ENCODE results near the gene CRAT. TPM values are rescaled to one million over a fixed set of nuclear protein-coding genes. Genes with fewer than 3 reads are reported as not detected.

Gene CRAT
- total RNA-seq, 1 experiment from 2014 or later = not detected

- H3K4me2 ChIP-seq (ENCODE audit: low read depth, low read length, poor library complexity, severe bottlenecking) = peak overlapping the region; percentile 97
- peaks cover 21% of the 10 kb centered on the region for H3K4me1 ChIP-seq (ENCODE audit: low read length)
- no peaks in the 10 kb centered on the region for H3K9me2 ChIP-seq (replicated peaks; ENCODE audit: insufficient read depth, low read length)
- no peak for DNase-seq
- no peaks in the 10 kb centered on the region for H3K9me3 ChIP-seq (ENCODE audit: low read length)
- peak overlapping the region; percentile 87 for H2AFZ ChIP-seq (ENCODE audit: low read length)
- H4K20me1 ChIP-seq (ENCODE audit: insufficient read depth, low read depth, low read length) = 0 out of 2 replicates have a peak, but pooled peaks cover 9% of the 10 kb centered on the region
- H3K9ac ChIP-seq (ENCODE audit: low read length) = peak overlapping the region; percentile 75
- no peaks in the 10 kb centered on the region for H3K36me3 ChIP-seq (ENCODE audit: insufficient read depth, low read length)
- H3K27ac ChIP-seq (ENCODE audit: low read length) = no peak overlapping the region
- peak overlapping the region; percentile 83 for H3K4me3 ChIP-seq (ENCODE audit: low read length)
- peaks cover 31% of the 10 kb centered on the region for H3K79me2 ChIP-seq (ENCODE audit: low read length)
- H3K27me3 ChIP-seq (ENCODE audit: low read length) = no peaks in the 10 kb centered on the region
These were observed 30.3 kb downstream of the CRAT start for GRCh38 chr9:129080298-129080600.

- peaks cover 21% of the 10 kb centered on the region for H3K4me1 ChIP-seq (ENCODE audit: low read length)
- peak overlapping the region; percentile 97 for H3K4me2 ChIP-seq (ENCODE audit: low read depth, low read length, poor library complexity, severe bottlenecking)
- no peaks in the 10 kb centered on the region for H3K36me3 ChIP-seq (ENCODE audit: insufficient read depth, low read length)
- H3K9me3 ChIP-seq (ENCODE audit: low read length) = no peaks in the 10 kb centered on the region
- H3K4me3 ChIP-seq (ENCODE audit: low read length) = peak overlapping the region; percentile 83
- H2AFZ ChIP-seq (ENCODE audit: low read length) = 0 out of 2 replicates have a peak overlapping the region, but pooled peaks have one; percentile 87
- no peak overlapping the region for H3K27ac ChIP-seq (ENCODE audit: low read length)
- H4K20me1 ChIP-seq (ENCODE audit: insufficient read depth, low read depth, low read length) = 0 out of 2 replicates have a peak, but pooled peaks cover 9% of the 10 kb centered on the region
- no peaks in the 10 kb centered on the region for H3K27me3 ChIP-seq (ENCODE audit: low read length)
- peak overlapping the region; percentile 75 for H3K9ac ChIP-seq (ENCODE audit: low read length)
- DNase-seq = no peak
- peaks cover 31% of the 10 kb centered on the region for H3K79me2 ChIP-seq (ENCODE audit: low read length)
- no peaks in the 10 kb centered on the region for H3K9me2 ChIP-seq (replicated peaks; ENCODE audit: insufficient read depth, low read length)
These were observed 30.8 kb downstream of the CRAT start for GRCh38 chr9:129079829-129080228.

- Histone ChIP-seq H3K9me2 (replicated peaks; ENCODE audit: insufficient read depth, low read length) (no peaks in the 10 kb centered on the region), H2AFZ (ENCODE audit: low read length) (no peak overlapping the region), H3K4me2 (ENCODE audit: low read depth, low read length, poor library complexity, severe bottlenecking) (peak overlapping the region; percentile 17), H4K20me1 (ENCODE audit: insufficient read depth, low read depth, low read length) (0 out of 2 replicates have a peak, but pooled peaks cover 9% of the 10 kb centered on the region), H3K9me3 (ENCODE audit: low read length) (no peaks in the 10 kb centered on the region), H3K36me3 (ENCODE audit: insufficient read depth, low read length) (no peaks in the 10 kb centered on the region), H3K9ac (ENCODE audit: low read length) (no peak overlapping the region), H3K4me1 (ENCODE audit: low read length) (peaks cover 21% of the 10 kb centered on the region), H3K4me3 (ENCODE audit: low read length) (no peak overlapping the region), H3K27me3 (ENCODE audit: low read length) (no peaks in the 10 kb centered on the region), H3K27ac (ENCODE audit: low read length) (no peak overlapping the region), H3K79me2 (ENCODE audit: low read length) (peaks cover 25% of the 10 kb centered on the region)
- DNase-seq = no peak
These were observed 31.7 kb downstream of the CRAT start for GRCh38 chr9:129078691-129079503.

GRCh38 chr9:129077236-129077635 is 33.4 kb downstream of the CRAT start:
- Histone ChIP-seq H3K9me3 (ENCODE audit: low read length) (no peaks in the 10 kb centered on the region), H3K4me3 (ENCODE audit: low read length) (no peak overlapping the region), H2AFZ (ENCODE audit: low read length) (no peak overlapping the region), H3K4me1 (ENCODE audit: low read length) (peaks cover 15% of the 10 kb centered on the region), H3K9ac (ENCODE audit: low read length) (no peak overlapping the region), H3K4me2 (ENCODE audit: low read depth, low read length, poor library complexity, severe bottlenecking) (no peak overlapping the region), H3K27ac (ENCODE audit: low read length) (no peak overlapping the region), H3K36me3 (ENCODE audit: insufficient read depth, low read length) (no peaks in the 10 kb centered on the region), H3K79me2 (ENCODE audit: low read length) (peaks cover 9% of the 10 kb centered on the region), H3K27me3 (ENCODE audit: low read length) (no peaks in the 10 kb centered on the region), H4K20me1 (ENCODE audit: insufficient read depth, low read depth, low read length) (0 out of 2 replicates have a peak, but pooled peaks cover 5% of the 10 kb centered on the region), H3K9me2 (replicated peaks; ENCODE audit: insufficient read depth, low read length) (no peaks in the 10 kb centered on the region)
- DNase-seq = no peak

GRCh38 chr9:129076640-129077037 is 34.0 kb downstream of the CRAT start:
- peaks cover 3% of the 10 kb centered on the region for H3K79me2 ChIP-seq (ENCODE audit: low read length)
- H3K36me3 ChIP-seq (ENCODE audit: insufficient read depth, low read length) = no peaks in the 10 kb centered on the region
- no peak for DNase-seq
- no peaks in the 10 kb centered on the region for H3K27me3 ChIP-seq (ENCODE audit: low read length)
- no peak overlapping the region for H2AFZ ChIP-seq (ENCODE audit: low read length)
- H4K20me1 ChIP-seq (ENCODE audit: insufficient read depth, low read depth, low read length) = no peaks in the 10 kb centered on the region
- no peak overlapping the region for H3K4me2 ChIP-seq (ENCODE audit: low read depth, low read length, poor library complexity, severe bottlenecking)
- H3K4me3 ChIP-seq (ENCODE audit: low read length) = no peak overlapping the region
- no peak overlapping the region for H3K9ac ChIP-seq (ENCODE audit: low read length)
- H3K9me3 ChIP-seq (ENCODE audit: low read length) = no peaks in the 10 kb centered on the region
- H3K27ac ChIP-seq (ENCODE audit: low read length) = no peak overlapping the region
- peaks cover 9% of the 10 kb centered on the region for H3K4me1 ChIP-seq (ENCODE audit: low read length)
- H3K9me2 ChIP-seq (replicated peaks; ENCODE audit: insufficient read depth, low read length) = no peaks in the 10 kb centered on the region

- Histone ChIP-seq H3K4me3 (ENCODE audit: low read length) (no peak overlapping the region), H3K4me2 (ENCODE audit: low read depth, low read length, poor library complexity, severe bottlenecking) (no peak overlapping the region), H3K4me1 (ENCODE audit: low read length) (peaks cover 8% of the 10 kb centered on the region), H3K36me3 (ENCODE audit: insufficient read depth, low read length) (no peaks in the 10 kb centered on the region), H3K27me3 (ENCODE audit: low read length) (no peaks in the 10 kb centered on the region), H3K79me2 (ENCODE audit: low read length) (no peaks in the 10 kb centered on the region), H3K27ac (ENCODE audit: low read length) (no peak overlapping the region), H3K9ac (ENCODE audit: low read length) (no peak overlapping the region), H3K9me3 (ENCODE audit: low read length) (no peaks in the 10 kb centered on the region), H4K20me1 (ENCODE audit: insufficient read depth, low read depth, low read length) (no peaks in the 10 kb centered on the region), H2AFZ (ENCODE audit: low read length) (no peak overlapping the region), H3K9me2 (replicated peaks; ENCODE audit: insufficient read depth, low read length) (no peaks in the 10 kb centered on the region)
- DNase-seq = no peak
These were observed 34.5 kb downstream of the CRAT start for GRCh38 chr9:129075996-129076639.

GRCh38 chr9:129074106-129074505 is 36.5 kb downstream of the CRAT start:
- H3K4me3 ChIP-seq (ENCODE audit: low read length) = no peak overlapping the region
- no peak for DNase-seq
- H2AFZ ChIP-seq (ENCODE audit: low read length) = no peak overlapping the region
- H3K9me2 ChIP-seq (replicated peaks; ENCODE audit: insufficient read depth, low read length) = no peaks in the 10 kb centered on the region
- H3K27ac ChIP-seq (ENCODE audit: low read length) = no peak overlapping the region
- no peaks in the 10 kb centered on the region for H4K20me1 ChIP-seq (ENCODE audit: insufficient read depth, low read depth, low read length)
- no peaks in the 10 kb centered on the region for H3K36me3 ChIP-seq (ENCODE audit: insufficient read depth, low read length)
- H3K79me2 ChIP-seq (ENCODE audit: low read length) = no peaks in the 10 kb centered on the region
- no peak overlapping the region for H3K9ac ChIP-seq (ENCODE audit: low read length)
- H3K4me1 ChIP-seq (ENCODE audit: low read length) = no peaks in the 10 kb centered on the region
- H3K27me3 ChIP-seq (ENCODE audit: low read length) = no peaks in the 10 kb centered on the region
- H3K9me3 ChIP-seq (ENCODE audit: low read length) = no peaks in the 10 kb centered on the region
- no peak overlapping the region for H3K4me2 ChIP-seq (ENCODE audit: low read depth, low read length, poor library complexity, severe bottlenecking)

- Histone ChIP-seq H3K27ac (ENCODE audit: low read length) (no peak overlapping the region), H2AFZ (ENCODE audit: low read length) (no peak overlapping the region), H3K9me3 (ENCODE audit: low read length) (no peaks in the 10 kb centered on the region), H3K9me2 (replicated peaks; ENCODE audit: insufficient read depth, low read length) (no peaks in the 10 kb centered on the region), H3K27me3 (ENCODE audit: low read length) (no peaks in the 10 kb centered on the region), H3K4me2 (ENCODE audit: low read depth, low read length, poor library complexity, severe bottlenecking) (no peak overlapping the region), H3K79me2 (ENCODE audit: low read length) (no peaks in the 10 kb centered on the region), H3K9ac (ENCODE audit: low read length) (no peak overlapping the region), H3K4me1 (ENCODE audit: low read length) (no peaks in the 10 kb centered on the region), H3K36me3 (ENCODE audit: insufficient read depth, low read length) (no peaks in the 10 kb centered on the region), H4K20me1 (ENCODE audit: insufficient read depth, low read depth, low read length) (no peaks in the 10 kb centered on the region), H3K4me3 (ENCODE audit: low read length) (no peak overlapping the region)
- no peak for DNase-seq
These were observed 37.2 kb downstream of the CRAT start for GRCh38 chr9:129073404-129073803.
